Trophoblast cell (in vitro differentiated cells and primary cell): ENCODE data around the gene PRKCE.

Experiments used
- DNase-seq, 2 donors: peaks; one replicate each; pipeline ENCODE4 v3.0.0-alpha.2; 2016
- H2AFZ ChIP-seq: 2 replicates; pipeline ENCODE4 v1.6.1; 2013; ENCODE audit warnings: low read length, moderate library complexity, mild to moderate bottlenecking; ENCODE audit not compliant: insufficient read depth, poor library complexity
- H2AK5ac ChIP-seq: 2 replicates; pipeline ENCODE4 v1.6.1; 2013; ENCODE audit warnings: mild to moderate bottlenecking, low read length
- H2BK120ac ChIP-seq: 2 replicates; pipeline ENCODE4 v1.6.1; 2013; ENCODE audit warnings: low read length, mild to moderate bottlenecking, moderate library complexity; ENCODE audit not compliant: insufficient read depth, poor library complexity
- H2BK12ac ChIP-seq: 2 replicates; pipeline ENCODE4 v1.6.1; 2013; ENCODE audit warnings: mild to moderate bottlenecking, low read length, moderate library complexity
- H2BK5ac ChIP-seq: 2 replicates; pipeline ENCODE4 v1.6.1; 2013; ENCODE audit warnings: low read length, low read depth, moderate library complexity, mild to moderate bottlenecking; ENCODE audit not compliant: poor library complexity
- H3K14ac ChIP-seq: 2 replicates; pipeline ENCODE4 v1.6.1; 2013; ENCODE audit warnings: mild to moderate bottlenecking, low read length
- H3K18ac ChIP-seq: 2 replicates; pipeline ENCODE4 v1.6.1; 2013; ENCODE audit warnings: mild to moderate bottlenecking, low read length
- H3K23ac ChIP-seq: 2 replicates; pipeline ENCODE4 v1.6.1; 2013; ENCODE audit warnings: low read length
- H3K27ac ChIP-seq: 2 replicates; pipeline ENCODE4 v1.5.1; 2013; ENCODE audit warnings: low read depth, mild to moderate bottlenecking, inconsistent platforms, low read length, moderate library complexity
- H3K27me3 ChIP-seq: 2 replicates; pipeline ENCODE4 v1.6.1; 2013; ENCODE audit warnings: inconsistent platforms, mild to moderate bottlenecking, low read length, moderate library complexity; ENCODE audit not compliant: insufficient read depth
- H3K36me3 ChIP-seq, 2 experiments: 1 replicate in 1 of 2; 2 replicates in 1 of 2; pipeline ENCODE4 v1.6.1; 2013; ENCODE audit warnings: low read length in 2 of 2, mild to moderate bottlenecking in 2 of 2, moderate library complexity in 1 of 2; ENCODE audit not compliant: insufficient read depth in 2 of 2, control insufficient read depth in 1 of 2
- H3K4ac ChIP-seq: 2 replicates; pipeline ENCODE4 v1.6.1; 2013; ENCODE audit warnings: low read depth, mild to moderate bottlenecking, low read length, moderate library complexity
- H3K4me1 ChIP-seq, 2 experiments: 1 replicate in 1 of 2; 2 replicates in 1 of 2; pipeline ENCODE4 v1.6.1; 2013; ENCODE audit warnings: low read length in 2 of 2, mild to moderate bottlenecking in 2 of 2, moderate library complexity in 1 of 2; ENCODE audit not compliant: insufficient read depth in 2 of 2, control insufficient read depth in 1 of 2
- H3K4me2 ChIP-seq: 2 replicates; pipeline ENCODE4 v1.6.1; 2013; ENCODE audit warnings: inconsistent platforms, mild to moderate bottlenecking, low read length, moderate library complexity
- H3K4me3 ChIP-seq: 2 replicates; pipeline ENCODE4 v1.5.1; 2013; ENCODE audit warnings: mild to moderate bottlenecking, low read depth, low read length, inconsistent platforms
- H3K79me1 ChIP-seq: one replicate; pipeline ENCODE4 v1.6.1; 2013; ENCODE audit warnings: low read length
- H3K79me2 ChIP-seq: 2 replicates; pipeline ENCODE4 v1.6.1; 2013; ENCODE audit warnings: low read length, mild to moderate bottlenecking; ENCODE audit not compliant: control insufficient read depth, insufficient read depth, poor library complexity
- H3K9ac ChIP-seq: 2 replicates; pipeline ENCODE4 v1.6.1; 2013; ENCODE audit warnings: mild to moderate bottlenecking, low read length
- H3K9me3 ChIP-seq: 2 replicates; pipeline ENCODE4 v1.6.1; 2013; ENCODE audit warnings: low read depth, mild to moderate bottlenecking, control low read depth, inconsistent platforms, low read length; ENCODE audit not compliant: insufficient read depth
- H4K12ac ChIP-seq: 2 replicates; pipeline ENCODE4 v1.6.1; 2013; ENCODE audit warnings: low read depth, mild to moderate bottlenecking, low read length, moderate library complexity
- H4K8ac ChIP-seq: 2 replicates; pipeline ENCODE4 v1.6.1; 2013; ENCODE audit warnings: low read depth, mild to moderate bottlenecking, low read length, moderate library complexity
- H4K91ac ChIP-seq: one replicate; pipeline ENCODE4 v1.6.1; 2013; ENCODE audit warnings: low read depth, mild to moderate bottlenecking, low read length, moderate library complexity
- WGBS: extraction: QIAGEN DNeasy Blood & Tissue Kit; methylation state at CpG from one replicate; pipeline ENCODE4 v1.1.7; 2013; ENCODE audit warnings: missing lambda C conversion rate; ENCODE audit not compliant: insufficient read length, insufficient coverage; ENCODE audit errors: extremely low coverage; 5-methylcytosine and 5-hydroxymethylcytosine counted together

The PRKCE gene

DNA sequence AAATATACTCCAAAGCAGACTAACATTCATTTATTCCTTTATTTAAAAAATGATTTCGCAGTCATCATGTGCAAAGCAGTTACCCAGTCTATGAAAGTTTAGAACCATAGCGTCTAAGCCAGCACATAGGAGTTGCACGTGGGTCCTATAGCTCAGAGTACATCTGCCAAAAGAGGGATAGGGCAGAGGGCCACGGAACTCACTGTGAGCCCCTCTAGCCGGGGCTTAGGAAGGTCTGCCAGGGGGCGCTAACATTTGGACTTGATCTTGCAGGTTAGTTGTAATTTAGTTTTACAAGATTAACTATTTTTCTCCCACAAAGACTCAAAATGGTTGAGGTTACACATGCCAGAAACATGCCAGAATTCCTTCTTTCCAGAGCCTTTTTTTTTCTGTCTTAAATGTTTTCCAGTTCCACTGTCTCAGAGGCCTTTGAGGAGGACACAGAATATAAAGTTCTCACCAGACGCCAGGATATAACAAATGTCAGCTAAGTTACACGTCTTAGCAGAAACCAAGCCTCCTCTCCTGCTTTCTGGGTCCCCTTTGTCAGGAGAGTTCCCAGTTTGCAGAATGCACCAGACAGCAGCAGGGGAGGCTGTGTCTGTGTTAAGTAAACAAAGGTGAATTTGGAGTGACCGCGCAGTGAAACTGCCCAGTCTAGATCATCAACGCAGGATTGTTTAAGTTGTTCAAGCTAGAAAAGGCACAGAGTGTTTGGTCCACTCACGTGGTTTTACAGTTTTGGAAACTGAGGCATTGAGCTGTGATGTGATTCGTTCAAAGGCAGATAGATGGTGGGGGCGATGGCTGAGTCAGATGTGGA is 292.0 kb downstream of the PRKCE start:
- Histone ChIP-seq H2BK120ac (no peak overlapping the region), H4K12ac (no peak overlapping the region), H3K4me3 (no peak overlapping the region), H3K14ac (peak overlapping the region; percentile 20), H4K8ac (peak overlapping the region; percentile 33), H3K23ac (no peak overlapping the region), H3K4ac (no peak overlapping the region), H2BK5ac (no peak overlapping the region), H2AK5ac (no peak overlapping the region), H3K27ac (peak overlapping the region; percentile 28), H4K91ac (peak overlapping the region; percentile 15), H3K9me3 (no peaks in the 10 kb centered on the region), H2BK12ac (peak overlapping the region; percentile 18), H3K18ac (no peak overlapping the region), H2AFZ (no peak overlapping the region), H3K4me1 (peaks cover 8 to 22% of the 10 kb centered on the region in 2 experiments), H3K79me1 (peaks cover 5% of the 10 kb centered on the region), H3K36me3 (no peaks in the 10 kb centered on the region), H3K4me2 (peak overlapping the region; percentile 1), H3K27me3 (no peaks in the 10 kb centered on the region), H3K9ac (no peak overlapping the region), H3K79me2 (no peaks in the 10 kb centered on the region)
- no CpG with 5 or more reads among the region's 14 CpGs for WGBS
- no peak for DNase-seq

GRCh38 chr2:45944074-45944473 is 292.6 kb downstream of the PRKCE start:
- H3K23ac ChIP-seq: no peak overlapping the region
- no peak overlapping the region for H4K8ac ChIP-seq
- no peak overlapping the region for H2BK120ac ChIP-seq
- no CpG with 5 or more reads among the region's 6 CpGs for WGBS
- H3K4me2 ChIP-seq: peak overlapping the region; percentile 1
- H3K18ac ChIP-seq: no peak overlapping the region
- H3K4me1 ChIP-seq: peaks cover 6 to 17% of the 10 kb centered on the region in 2 experiments
- H2BK12ac ChIP-seq: no peak overlapping the region
- no peaks in the 10 kb centered on the region for H3K36me3 ChIP-seq
- no peak overlapping the region for H3K14ac ChIP-seq
- H3K4ac ChIP-seq: no peak overlapping the region
- H2BK5ac ChIP-seq: no peak overlapping the region
- no peaks in the 10 kb centered on the region for H3K79me2 ChIP-seq
- H3K27me3 ChIP-seq: no peaks in the 10 kb centered on the region
- H3K79me1 ChIP-seq: peaks cover 5% of the 10 kb centered on the region
- no peak overlapping the region for H2AK5ac ChIP-seq
- peak overlapping the region; percentile 28 for H3K27ac ChIP-seq
- peak overlapping the region; percentile 15 for H4K91ac ChIP-seq
- H3K9me3 ChIP-seq: no peaks in the 10 kb centered on the region
- no peak overlapping the region for H3K9ac ChIP-seq
- no peak overlapping the region for H3K4me3 ChIP-seq
- no peak overlapping the region for H4K12ac ChIP-seq
- H2AFZ ChIP-seq: no peak overlapping the region
- peak; percentile 52 to 75 for DNase-seq

- no CpG with 5 or more reads among the region's 9 CpGs for WGBS
- no peak overlapping the region for H3K27ac ChIP-seq
These were observed 293.8 kb downstream of the PRKCE start for GRCh38 chr2:45945302-45945717.

GRCh38 chr2:45946023-45946422 is 294.5 kb downstream of the PRKCE start:
- no peak overlapping the region for H2AK5ac ChIP-seq
- H3K27me3 ChIP-seq: no peaks in the 10 kb centered on the region
- H3K79me1 ChIP-seq: peaks cover 5% of the 10 kb centered on the region
- H3K14ac ChIP-seq: no peak overlapping the region
- no peak overlapping the region for H4K12ac ChIP-seq
- H3K27ac ChIP-seq: no peak overlapping the region
- H3K4me2 ChIP-seq: no peak overlapping the region
- no peak overlapping the region for H4K8ac ChIP-seq
- no peak overlapping the region for H2AFZ ChIP-seq
- H3K4me3 ChIP-seq: no peak overlapping the region
- H2BK12ac ChIP-seq: no peak overlapping the region
- H3K4ac ChIP-seq: no peak overlapping the region
- no CpG with 5 or more reads among the region's 3 CpGs for WGBS
- no peak overlapping the region for H4K91ac ChIP-seq
- H2BK5ac ChIP-seq: no peak overlapping the region
- H3K36me3 ChIP-seq: no peaks in the 10 kb centered on the region
- H3K4me1 ChIP-seq: peaks cover 4 to 8% of the 10 kb centered on the region in 2 experiments
- no peaks in the 10 kb centered on the region for H3K79me2 ChIP-seq
- no peak overlapping the region for H3K18ac ChIP-seq
- H3K9me3 ChIP-seq: no peaks in the 10 kb centered on the region
- H3K23ac ChIP-seq: no peak overlapping the region
- no peak for DNase-seq
- no peak overlapping the region for H3K9ac ChIP-seq
- H2BK120ac ChIP-seq: no peak overlapping the region

More at GRCh38 chr2:45945302-45945717, 293.8 kb downstream of the PRKCE start:
- H4K8ac ChIP-seq: no peak overlapping the region
- no peak overlapping the region for H2BK12ac ChIP-seq
- no peak overlapping the region for H4K91ac ChIP-seq
- H3K14ac ChIP-seq: no peak overlapping the region
- H3K9ac ChIP-seq: no peak overlapping the region
- no peak for DNase-seq
- no peaks in the 10 kb centered on the region for H3K27me3 ChIP-seq
- H2AFZ ChIP-seq: no peak overlapping the region
- peaks cover 4 to 8% of the 10 kb centered on the region in 2 experiments for H3K4me1 ChIP-seq
- H3K9me3 ChIP-seq: no peaks in the 10 kb centered on the region
- H3K36me3 ChIP-seq: no peaks in the 10 kb centered on the region
- no peak overlapping the region for H2BK5ac ChIP-seq
- no peak overlapping the region for H3K4me2 ChIP-seq
- no peak overlapping the region for H2BK120ac ChIP-seq
- no peak overlapping the region for H3K23ac ChIP-seq
- H4K12ac ChIP-seq: no peak overlapping the region
- H3K4me3 ChIP-seq: no peak overlapping the region
- H3K79me1 ChIP-seq: peaks cover 5% of the 10 kb centered on the region
- H3K79me2 ChIP-seq: no peaks in the 10 kb centered on the region
- no peak overlapping the region for H3K4ac ChIP-seq
- no peak overlapping the region for H2AK5ac ChIP-seq
- H3K18ac ChIP-seq: no peak overlapping the region
